ENCODE results near the gene NAA20. TPM values are rescaled to one million over a fixed set of nuclear protein-coding genes. Genes with fewer than 3 reads are reported as not detected.
A peak's percentile ranks its signal among the peaks of the same experiment; 100 is the strongest.

The NAA20 gene
- total and polyA plus RNA-seq, 2 of the 13 experiments (the other 11 are each of a cell fraction or from before 2014, with no cell fraction given) = 81.9 to 82.8 TPM

DNA sequence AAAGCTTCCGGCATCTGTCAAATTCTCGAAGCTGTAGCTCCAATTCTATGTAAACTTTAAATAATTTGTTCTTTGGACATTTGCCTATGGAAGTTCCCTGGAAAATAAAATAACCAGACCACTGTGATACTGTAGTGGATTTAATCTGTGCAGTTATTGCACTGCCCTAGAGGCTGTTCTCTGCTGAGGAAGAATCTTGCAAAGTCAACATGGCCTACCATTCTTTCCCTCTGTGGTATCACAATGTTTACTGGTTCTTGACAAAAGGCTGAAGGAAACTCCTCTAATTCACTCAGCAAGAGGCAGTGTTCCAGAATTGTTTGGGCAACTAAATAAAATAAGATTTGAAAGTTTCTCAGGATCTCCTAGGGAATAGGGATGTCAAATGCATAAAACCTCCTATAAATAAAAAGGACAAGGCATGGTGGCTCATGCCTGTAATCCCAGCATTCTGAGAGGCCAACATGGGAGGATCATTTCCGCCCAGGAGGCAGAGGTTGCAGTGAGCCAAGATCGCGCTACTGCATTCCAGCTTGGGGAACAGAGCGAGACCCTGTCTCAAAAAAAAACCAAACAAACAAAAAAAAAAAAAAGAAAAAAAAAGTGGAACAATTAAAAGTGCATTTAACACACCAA, 22.7 kb downstream of the NAA20 start:
- H3K4me3 ChIP-seq (replicated peaks in 1 of 3; ENCODE audit: insufficient read depth in 1 of 3, low read depth in 2 of 3, low read length in 3 of 3) = no peak overlapping the region
- H3K27me3 ChIP-seq (ENCODE audit: control insufficient read depth in 1 of 2, insufficient read depth in 2 of 2, low read length in 2 of 2) = no peaks in the 10 kb centered on the region
- POLR2A ChIA-PET = no interaction called here
- WGBS (ENCODE audit: low lambda C conversion rate) = 100% methylated on average over 6 of the region's 6 CpGs
- H3K4me2 ChIP-seq (ENCODE audit: low read depth, low read length) = no peak overlapping the region
- CTCF ChIA-PET (ENCODE audit: low intra/inter-chr PET ratio, low total read pairs) = no interaction called here
- peaks cover 55 to 97% of the 10 kb centered on the region in 2 experiments for H3K36me3 ChIP-seq (replicated peaks in 1 of 2; ENCODE audit: control insufficient read depth in 1 of 2, insufficient read depth in 2 of 2, low read length in 2 of 2)
- no peak overlapping the region for H2AFZ ChIP-seq (ENCODE audit: low read length)
- no TSS peak for BruUV-seq (replicated peaks)
- no peaks in the 10 kb centered on the region for H3K9me3 ChIP-seq (ENCODE audit: low read length)
- FAIRE-seq (no peak), ATAC-seq (no peak), DNase-seq (ENCODE audit: low spot score) (no peak)
- H4K20me1 ChIP-seq (ENCODE audit: insufficient read depth, low read length) = no peaks in the 10 kb centered on the region
- H3K27ac ChIP-seq (ENCODE audit: extremely low read length, insufficient read depth, low read length) = no peak overlapping the region
- intact Hi-C loops (cut with micrococcal nuclease; ENCODE audit: unreplicated experiment) (no loop called here), in situ Hi-C loops (cut with HindIII; ENCODE audit: extremely low pct_ligation_motif_present, low pct_unique_long_range_greater_than_20kb) (no loop called here)
- H3K79me2 ChIP-seq (ENCODE audit: insufficient read depth, low read length) = no peaks in the 10 kb centered on the region
- H3K4me1 ChIP-seq (ENCODE audit: insufficient read depth, low read length) = no peaks in the 10 kb centered on the region
- H3K9ac ChIP-seq (ENCODE audit: insufficient read depth, low read depth, low read length) = no peak overlapping the region
- TF ChIP-seq ARID2 (CRISPR knock-in tag; IDR thresholded peaks at IDR 0.05; ENCODE audit: borderline replicate concordance) (no peak), AHR (CRISPR knock-in tag; IDR thresholded peaks at IDR 0.05) (no peak)

DNA sequence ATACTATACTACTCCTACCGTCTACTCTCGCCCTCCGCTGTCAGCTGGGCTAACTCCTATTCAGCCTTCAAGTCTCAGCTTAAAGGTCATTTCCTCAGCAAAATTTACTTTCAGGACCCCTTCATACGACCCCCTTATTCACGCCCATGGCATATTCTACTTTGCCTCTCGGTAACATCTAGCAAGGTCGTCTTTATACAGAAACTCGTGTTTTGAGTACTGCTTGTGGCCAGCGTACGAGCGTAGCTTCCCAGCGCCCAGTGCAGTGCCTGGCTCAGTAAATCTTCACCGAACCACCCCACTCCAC, 34.6 kb downstream of the NAA20 start:
- CTCF ChIA-PET (ENCODE audit: low intra/inter-chr PET ratio, low total read pairs) = no interaction called here
- H3K9me3 ChIP-seq (ENCODE audit: low read length) = no peaks in the 10 kb centered on the region
- BruUV-seq (replicated peaks) = no TSS peak
- H4K20me1 ChIP-seq (ENCODE audit: insufficient read depth, low read length) = no peaks in the 10 kb centered on the region
- FAIRE-seq (no peak), ATAC-seq (peak; percentile 17), DNase-seq (ENCODE audit: low spot score) (no peak)
- H3K36me3 ChIP-seq (replicated peaks in 1 of 2; ENCODE audit: control insufficient read depth in 1 of 2, insufficient read depth in 2 of 2, low read length in 2 of 2) = peaks cover 17 to 35% of the 10 kb centered on the region in 2 experiments
- peak overlapping the region; percentile 82 for H3K4me2 ChIP-seq (ENCODE audit: low read depth, low read length)
- peak overlapping the region; percentile 84 for H3K27ac ChIP-seq (ENCODE audit: extremely low read length, insufficient read depth, low read length)
- peaks cover 20% of the 10 kb centered on the region for H3K79me2 ChIP-seq (ENCODE audit: insufficient read depth, low read length)
- H3K9ac ChIP-seq (ENCODE audit: insufficient read depth, low read depth, low read length) = peak overlapping the region; percentile 87
- H2AFZ ChIP-seq (ENCODE audit: low read length) = peak overlapping the region; percentile 18
- peaks cover 0 to 4% of the 10 kb centered on the region in 2 experiments; a peak in 2 of 5 replicates for H3K27me3 ChIP-seq (ENCODE audit: control insufficient read depth in 1 of 2, insufficient read depth in 2 of 2, low read length in 2 of 2)
- 1% methylated on average over 13 of the region's 13 CpGs for WGBS (ENCODE audit: low lambda C conversion rate)
- in situ Hi-C loops (cut with HindIII; ENCODE audit: extremely low pct_ligation_motif_present, low pct_unique_long_range_greater_than_20kb) = no loop called here
- peaks cover 19% of the 10 kb centered on the region for H3K4me1 ChIP-seq (ENCODE audit: insufficient read depth, low read length)
- intact Hi-C loops (cut with micrococcal nuclease; ENCODE audit: unreplicated experiment) = loop anchor here (1.0 kb wide), 1 partner anchor 34 kb away; the partner anchor contains the start of gene NAA20
- POLR2A ChIA-PET = interaction anchor here (0.6 to 2.4 kb wide), 18 partner anchors 9 to 1911 kb away, joined by 3 to 53 read pairs (median 5); partner anchors contain the start of genes KIZ, NAA20, RALGAPA2 and RIN2
- H3K4me3 ChIP-seq (replicated peaks in 1 of 3; ENCODE audit: insufficient read depth in 1 of 3, low read depth in 2 of 3, low read length in 3 of 3) = peak overlapping the region; percentile 87 to 94 (median 89)
- TF ChIP-seq, protein P1, sequence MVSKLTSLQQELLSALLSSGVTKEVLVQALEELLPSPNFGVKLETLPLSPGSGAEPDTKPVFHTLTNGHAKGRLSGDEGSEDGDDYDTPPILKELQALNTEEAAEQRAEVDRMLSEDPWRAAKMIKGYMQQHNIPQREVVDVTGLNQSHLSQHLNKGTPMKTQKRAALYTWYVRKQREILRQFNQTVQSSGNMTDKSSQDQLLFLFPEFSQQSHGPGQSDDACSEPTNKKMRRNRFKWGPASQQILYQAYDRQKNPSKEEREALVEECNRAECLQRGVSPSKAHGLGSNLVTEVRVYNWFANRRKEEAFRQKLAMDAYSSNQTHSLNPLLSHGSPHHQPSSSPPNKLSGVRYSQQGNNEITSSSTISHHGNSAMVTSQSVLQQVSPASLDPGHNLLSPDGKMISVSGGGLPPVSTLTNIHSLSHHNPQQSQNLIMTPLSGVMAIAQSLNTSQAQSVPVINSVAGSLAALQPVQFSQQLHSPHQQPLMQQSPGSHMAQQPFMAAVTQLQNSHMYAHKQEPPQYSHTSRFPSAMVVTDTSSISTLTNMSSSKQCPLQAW (CRISPR knock-in tag; IDR thresholded peaks at IDR 0.05) = no peak
- no peak for TF ChIP-seq ZNF614 (CRISPR knock-in tag; IDR thresholded peaks at IDR 0.05; ENCODE audit: borderline replicate concordance)
- TF ChIP-seq, protein P2, sequence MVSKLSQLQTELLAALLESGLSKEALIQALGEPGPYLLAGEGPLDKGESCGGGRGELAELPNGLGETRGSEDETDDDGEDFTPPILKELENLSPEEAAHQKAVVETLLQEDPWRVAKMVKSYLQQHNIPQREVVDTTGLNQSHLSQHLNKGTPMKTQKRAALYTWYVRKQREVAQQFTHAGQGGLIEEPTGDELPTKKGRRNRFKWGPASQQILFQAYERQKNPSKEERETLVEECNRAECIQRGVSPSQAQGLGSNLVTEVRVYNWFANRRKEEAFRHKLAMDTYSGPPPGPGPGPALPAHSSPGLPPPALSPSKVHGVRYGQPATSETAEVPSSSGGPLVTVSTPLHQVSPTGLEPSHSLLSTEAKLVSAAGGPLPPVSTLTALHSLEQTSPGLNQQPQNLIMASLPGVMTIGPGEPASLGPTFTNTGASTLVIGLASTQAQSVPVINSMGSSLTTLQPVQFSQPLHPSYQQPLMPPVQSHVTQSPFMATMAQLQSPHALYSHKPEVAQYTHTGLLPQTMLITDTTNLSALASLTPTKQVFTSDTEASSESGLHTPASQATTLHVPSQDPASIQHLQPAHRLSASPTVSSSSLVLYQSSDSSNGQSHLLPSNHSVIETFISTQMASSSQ (IDR thresholded peaks at IDR 0.05; ENCODE audit: low read depth) = no peak
- TF ChIP-seq, protein P2 (CRISPR knock-in tag; IDR thresholded peaks at IDR 0.05; ENCODE audit: borderline replicate concordance) = no peak
- TF ChIP-seq THYN1 (CRISPR knock-in tag; IDR thresholded peaks at IDR 0.05; ENCODE audit: borderline replicate concordance, low read depth) = peak; percentile 73; the same call in 1 of the 2 replicates
- TF ChIP-seq ZNF34 (CRISPR knock-in tag; IDR thresholded peaks at IDR 0.05; ENCODE audit: borderline replicate concordance) = 0 out of 2 replicates have a peak, but pooled peaks have one; percentile 7
- TF ChIP-seq MYC (CRISPR knock-in tag; IDR thresholded peaks at IDR 0.05; ENCODE audit: borderline replicate concordance) = no peak
- no peak for TF ChIP-seq SMC3 (IDR thresholded peaks at IDR 0.05; ENCODE audit: low read length)
- TF ChIP-seq NR2C2 (CRISPR knock-in tag; IDR thresholded peaks at IDR 0.05; ENCODE audit: borderline replicate concordance) = no peak
- TF ChIP-seq ZNF724P (CRISPR knock-in tag; IDR thresholded peaks at IDR 0.05; ENCODE audit: borderline replicate concordance) = no peak
